MM.1S (cell line): Measurements from ENCODE around the gene FOSL1.

Source experiments
- DNase-seq: peaks from one replicate; pipeline ENCODE4 v3.0.0-alpha.2; 2015
- H2AFZ ChIP-seq: fragments of 300-600 bp; sonication (generic); 2 replicates; pipeline ENCODE4 v1.6.0; 2016; ENCODE audit warnings: antibody characterized with exemption, low read length
- H3F3A ChIP-seq: fragments of 300-600 bp; sonication (generic); 2 replicates; pipeline ENCODE4 v1.6.1; 2016; ENCODE audit warnings: mild to moderate bottlenecking, antibody characterized with exemption, low read length, moderate library complexity, mixed read lengths; ENCODE audit not compliant: insufficient read depth
- H3K27ac ChIP-seq: fragments of 300-600 bp; sonication (generic); 2 replicates; pipeline ENCODE4 v1.5.1; 2016; ENCODE audit warnings: mild to moderate bottlenecking, low read length
- H3K27me3 ChIP-seq: fragments of 300-600 bp; sonication (generic); replicated peaks from 2 replicates; pipeline ENCODE4 v1.6.0; 2016; ENCODE audit warnings: low read length; ENCODE audit not compliant: insufficient read depth
- H3K36me3 ChIP-seq: fragments of 300-600 bp; sonication (generic); replicated peaks from 2 replicates; pipeline ENCODE4 v1.6.1; 2016; ENCODE audit warnings: mild to moderate bottlenecking, low read length, mixed read lengths; ENCODE audit not compliant: insufficient read depth
- H3K4me1 ChIP-seq: fragments of 300-600 bp; sonication (generic); 2 replicates; pipeline ENCODE4 v1.6.1; 2016; ENCODE audit warnings: low read length, mixed read lengths
- H3K4me2 ChIP-seq: fragments of 300-600 bp; sonication (generic); 2 replicates; pipeline ENCODE4 v1.6.0; 2016; ENCODE audit warnings: low read depth, low read length
- H3K4me3 ChIP-seq: fragments of 300-600 bp; sonication (generic); 2 replicates; pipeline ENCODE4 v1.5.1; 2016; ENCODE audit warnings: low read length, mixed read lengths
- H3K79me2 ChIP-seq: fragments of 300-600 bp; sonication (generic); 2 replicates; pipeline ENCODE4 v1.6.1; 2016; ENCODE audit warnings: mixed run types, low read length, mixed read lengths
- H3K9ac ChIP-seq: fragments of 300-600 bp; sonication (generic); 2 replicates; pipeline ENCODE4 v1.6.1; 2016; ENCODE audit warnings: low read length, mixed read lengths
- H3K9me2 ChIP-seq: fragments of 300-600 bp; sonication (generic); replicated peaks from 2 replicates; pipeline ENCODE4 v1.6.1; 2016; ENCODE audit warnings: mild to moderate bottlenecking, low read length, mixed read lengths; ENCODE audit not compliant: insufficient read depth
- H3K9me3 ChIP-seq: fragments of 300-600 bp; sonication (generic); replicated peaks from 2 replicates; pipeline ENCODE4 v1.6.1; 2016; ENCODE audit warnings: mild to moderate bottlenecking, low read length, mixed read lengths; ENCODE audit not compliant: insufficient read depth
- H4K20me1 ChIP-seq: fragments of 300-600 bp; sonication (generic); 2 replicates; pipeline ENCODE4 v1.6.1; 2016; ENCODE audit warnings: mild to moderate bottlenecking, low read length, moderate library complexity, mixed read lengths; ENCODE audit not compliant: insufficient read depth
- EZH2 ChIP-seq: fragments of 300-600 bp; sonication (generic); optimal IDR thresholded peaks from 2 replicates; pipeline ENCODE3; 2017; ENCODE audit warnings: low read depth, mild to moderate bottlenecking, antibody characterized with exemption, low read length, mixed read lengths
- EZH2phosphoT487 ChIP-seq: fragments of 300-600 bp; sonication (generic); IDR thresholded peaks from 2 replicates; pipeline ENCODE4 v1.6.1; 2018; ENCODE audit warnings: antibody characterized with exemption, low read length
- TF ChIP-seq, protein P1 (sequence below): fragments of 300-600 bp; sonication (generic); IDR thresholded peaks from 2 replicates; pipeline ENCODE4 v1.5.1; 2016; ENCODE audit warnings: antibody characterized with exemption, low read length, mixed read lengths

The FOSL1 gene

DNA sequence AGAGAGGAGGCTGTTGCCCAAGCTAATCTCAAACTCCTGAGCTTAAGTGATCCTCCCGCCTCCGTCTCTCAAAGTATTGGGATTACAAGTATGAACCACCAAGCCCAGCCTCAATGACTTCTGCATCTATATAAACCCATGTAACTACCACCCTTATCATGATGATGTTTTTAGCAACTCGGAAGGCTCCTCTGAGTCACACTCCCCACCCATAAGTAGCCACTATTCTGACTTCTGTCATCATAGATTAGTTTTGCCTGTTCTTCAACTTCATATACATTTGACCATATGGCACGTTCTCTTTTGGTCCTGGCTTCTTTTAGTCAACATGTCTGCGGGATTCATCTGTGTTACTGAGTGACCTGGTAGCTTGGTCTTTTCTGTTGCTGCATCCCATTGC is 6.4 kb upstream of the FOSL1 start:
- H3K4me1 ChIP-seq, result peaks cover 18% of the 10 kb centered on the region
- DNase-seq, result no peak
- H4K20me1 ChIP-seq, result no peaks in the 10 kb centered on the region
- no peaks in the 10 kb centered on the region for H3K9me3 ChIP-seq
- H2AFZ ChIP-seq, result no peak overlapping the region
- peaks cover 17% of the 10 kb centered on the region for H3F3A ChIP-seq
- H3K9ac ChIP-seq, result no peak overlapping the region
- TF ChIP-seq, protein P1, sequence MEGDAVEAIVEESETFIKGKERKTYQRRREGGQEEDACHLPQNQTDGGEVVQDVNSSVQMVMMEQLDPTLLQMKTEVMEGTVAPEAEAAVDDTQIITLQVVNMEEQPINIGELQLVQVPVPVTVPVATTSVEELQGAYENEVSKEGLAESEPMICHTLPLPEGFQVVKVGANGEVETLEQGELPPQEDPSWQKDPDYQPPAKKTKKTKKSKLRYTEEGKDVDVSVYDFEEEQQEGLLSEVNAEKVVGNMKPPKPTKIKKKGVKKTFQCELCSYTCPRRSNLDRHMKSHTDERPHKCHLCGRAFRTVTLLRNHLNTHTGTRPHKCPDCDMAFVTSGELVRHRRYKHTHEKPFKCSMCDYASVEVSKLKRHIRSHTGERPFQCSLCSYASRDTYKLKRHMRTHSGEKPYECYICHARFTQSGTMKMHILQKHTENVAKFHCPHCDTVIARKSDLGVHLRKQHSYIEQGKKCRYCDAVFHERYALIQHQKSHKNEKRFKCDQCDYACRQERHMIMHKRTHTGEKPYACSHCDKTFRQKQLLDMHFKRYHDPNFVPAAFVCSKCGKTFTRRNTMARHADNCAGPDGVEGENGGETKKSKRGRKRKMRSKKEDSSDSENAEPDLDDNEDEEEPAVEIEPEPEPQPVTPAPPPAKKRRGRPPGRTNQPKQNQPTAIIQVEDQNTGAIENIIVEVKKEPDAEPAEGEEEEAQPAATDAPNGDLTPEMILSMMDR, result no peak
- TF ChIP-seq EZH2phosphoT487 (no peak), EZH2 (no peak)
- no peaks in the 10 kb centered on the region for H3K9me2 ChIP-seq
- no peak overlapping the region for H3K4me3 ChIP-seq
- no peaks in the 10 kb centered on the region for H3K79me2 ChIP-seq
- no peaks in the 10 kb centered on the region for H3K36me3 ChIP-seq
- H3K27ac ChIP-seq, result no peak overlapping the region
- H3K4me2 ChIP-seq, result no peak overlapping the region
- no peaks in the 10 kb centered on the region for H3K27me3 ChIP-seq

GRCh38 chr11:65903715-65904114 is 3.5 kb upstream of the FOSL1 start:
- no peaks in the 10 kb centered on the region for H3K36me3 ChIP-seq
- H3K4me3 ChIP-seq, result no peak overlapping the region
- peaks cover 11% of the 10 kb centered on the region; the same call in 1 of the 2 replicates for H3F3A ChIP-seq
- H3K27ac ChIP-seq, result no peak overlapping the region
- H4K20me1 ChIP-seq, result no peaks in the 10 kb centered on the region
- peaks cover 7% of the 10 kb centered on the region; the same call in 1 of the 2 replicates for H3K27me3 ChIP-seq
- H3K9ac ChIP-seq, result no peak overlapping the region
- H3K4me2 ChIP-seq, result no peak overlapping the region
- TF ChIP-seq, protein P1, result no peak
- TF ChIP-seq EZH2phosphoT487 (no peak), EZH2 (no peak)
- H2AFZ ChIP-seq, result no peak overlapping the region
- peaks cover 30% of the 10 kb centered on the region for H3K4me1 ChIP-seq
- no peaks in the 10 kb centered on the region for H3K79me2 ChIP-seq
- no peaks in the 10 kb centered on the region for H3K9me3 ChIP-seq
- DNase-seq, result no peak
- H3K9me2 ChIP-seq, result no peaks in the 10 kb centered on the region

DNA sequence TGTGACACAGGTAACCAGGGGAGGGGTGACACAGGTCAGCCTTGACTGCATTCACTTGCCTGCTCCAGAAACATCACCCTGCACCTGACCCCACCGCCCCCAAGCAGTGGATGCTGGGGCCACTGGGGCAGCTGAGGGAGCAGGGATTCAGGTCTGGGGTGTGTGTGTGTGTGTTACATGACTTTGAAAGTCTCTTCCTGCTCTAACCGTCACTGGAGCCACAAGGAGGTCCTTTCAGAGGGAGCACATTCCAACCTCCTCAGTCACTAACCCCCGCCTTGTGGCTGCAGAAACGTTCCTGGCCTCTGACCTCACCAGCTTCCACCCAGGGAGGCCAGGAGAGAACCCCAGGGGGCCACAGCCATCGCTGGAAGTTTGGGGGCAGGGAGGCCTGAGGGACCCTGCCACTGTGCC is 2.9 kb upstream of the FOSL1 start:
- H3K9me3 ChIP-seq, result no peaks in the 10 kb centered on the region
- H3K9ac ChIP-seq, result no peak overlapping the region
- DNase-seq, result no peak
- H3F3A ChIP-seq, result peaks cover 9% of the 10 kb centered on the region; the same call in 1 of the 2 replicates
- no peaks in the 10 kb centered on the region for H3K36me3 ChIP-seq
- H3K4me2 ChIP-seq, result no peak overlapping the region
- H2AFZ ChIP-seq, result no peak overlapping the region
- TF ChIP-seq EZH2 (no peak), EZH2phosphoT487 (no peak)
- TF ChIP-seq, protein P1, result no peak
- peaks cover 27% of the 10 kb centered on the region for H3K4me1 ChIP-seq
- no peaks in the 10 kb centered on the region for H4K20me1 ChIP-seq
- H3K27ac ChIP-seq, result no peak overlapping the region
- no peak overlapping the region for H3K4me3 ChIP-seq
- no peaks in the 10 kb centered on the region for H3K79me2 ChIP-seq
- H3K9me2 ChIP-seq, result no peaks in the 10 kb centered on the region
- H3K27me3 ChIP-seq, result peaks cover 11% of the 10 kb centered on the region; the same call in 1 of the 2 replicates
